NOMO-1 (cell line): ENCODE data around the gene PRKAA1.

Experiments
- DNase-seq, 2 experiments: peaks; one replicate each; lab custom pipeline; 2025; ENCODE audit not compliant: unreplicated experiment in 2 of 2; lab: John Stamatoyannopoulos, UW

Gene PRKAA1

GRCh38 chr5:40798012-40798800 lies at the start of gene PRKAA1:
TSS of gene PRKAA1 (minus strand) at chr5:40798374. CDS start at chr5:40798189, 185 bp downstream.
- peak; percentile 98 to 99 for DNase-seq

GRCh38 chr5:40847525-40847924 lies 49.4 kb upstream of the PRKAA1 start:
- DNase-seq = no peak

- DNase-seq = no peak
These were observed 48.2 kb upstream of the PRKAA1 start for GRCh38 chr5:40846371-40846770.

GRCh38 chr5:40844565-40844964 lies 46.4 kb upstream of the PRKAA1 start:
- DNase-seq = no peak

GRCh38 chr5:40842351-40842750 lies 44.2 kb upstream of the PRKAA1 start:
- DNase-seq = no peak

GRCh38 chr5:40841068-40841805 lies 43.1 kb upstream of the PRKAA1 start, which contains the start of gene CARD6:
TSS of gene CARD6 (plus strand) at chr5:40841367. CDS start at chr5:40841383, 16 bp downstream.
- DNase-seq = peak; percentile 73 to 93

GRCh38 chr5:40838086-40838485 lies 39.9 kb upstream of the PRKAA1 start:
- peak in 1 of 2 experiments; percentile 44 for DNase-seq

- peak; percentile 100 for DNase-seq
These were observed 36.9 kb upstream of the PRKAA1 start, which contains the start of gene RPL37 for GRCh38 chr5:40834849-40835787. TSS of gene RPL37 (minus strand) at chr5:40835222. CDS start at chr5:40835185, 37 bp downstream.

- DNase-seq = peak; percentile 53 to 59
These were observed 36.2 kb upstream of the PRKAA1 start for GRCh38 chr5:40834391-40834848.

- no peak for DNase-seq
These were observed 35.6 kb upstream of the PRKAA1 start for GRCh38 chr5:40833712-40834229.

- DNase-seq = no peak
These were observed 34.2 kb upstream of the PRKAA1 start for GRCh38 chr5:40832345-40832744.

- no peak for DNase-seq
These were observed 33.4 kb upstream of the PRKAA1 start for GRCh38 chr5:40831346-40832210.

GRCh38 chr5:40829748-40830533 lies 31.8 kb upstream of the PRKAA1 start:
- no peak for DNase-seq

- DNase-seq = no peak
These were observed 30.8 kb upstream of the PRKAA1 start for GRCh38 chr5:40828690-40829661.

- DNase-seq = no peak
These were observed 30.0 kb upstream of the PRKAA1 start for GRCh38 chr5:40828021-40828631.

GRCh38 chr5:40827188-40827977 lies 29.2 kb upstream of the PRKAA1 start:
- DNase-seq = no peak
